Renal cortex interstitium (tissue), 15 donors: ENCODE measurements around the gene CCNA2. TPM values are rescaled to one million over a fixed set of nuclear protein-coding genes. Genes with fewer than 3 reads are reported as not detected.
A peak's percentile ranks its signal among the peaks of the same experiment; 100 is the strongest.

Experiments
- DNase-seq, 11 donors: peaks; one replicate each; pipeline ENCODE4 v3.0.0-alpha.2; 2013; ENCODE audit warnings: low read depth in 9 of 11, low spot score in 4 of 11; ENCODE audit errors: extremely low read depth in 1 of 11
- long read RNA-seq, 16 experiments: transcript quantifications; one replicate each; lab custom pipeline, GENCODE V29; 2026
- polyA plus RNA-seq, 3 donors: library from polyadenylated mRNA; unstranded; fragments of 120-200 nt; gene quantifications; one replicate each; pipeline ENCODE4 v1.2.1, GENCODE V29; 2013; ENCODE audit not compliant: insufficient read length in 3 of 3

Gene CCNA2
- 10 to 100 TPM; 27.5 to 44.5 (median 40.5) TPM for polyA plus RNA-seq
- long read RNA-seq, donor 1, transcript CCNA2-201 (8 exons, 2,797 nt) = major isoform, 6 of 17 reads
- long read RNA-seq, donor 1, partial matches to known transcripts = 11 of 17 reads
- long read RNA-seq, donor 1, other reads (novel, unspliced or antisense) = 0 of 17 reads
- long read RNA-seq, donor 2, transcript CCNA2-201 (8 exons, 2,797 nt) = major isoform, 10 of 27 reads
- long read RNA-seq, donor 2, partial matches to known transcripts = 17 of 27 reads
- long read RNA-seq, donor 2, other reads (novel, unspliced or antisense) = 0 of 27 reads
- long read RNA-seq, donor 3, transcript CCNA2-201 (8 exons, 2,797 nt) = major isoform, 8 of 22 reads
- long read RNA-seq, donor 3, partial matches to known transcripts = 14 of 22 reads
- long read RNA-seq, donor 3, other reads (novel, unspliced or antisense) = 0 of 22 reads
- long read RNA-seq, donor 4, transcript CCNA2-201 (8 exons, 2,797 nt) = major isoform, 11 of 16 reads
- long read RNA-seq, donor 4, partial matches to known transcripts = 5 of 16 reads
- long read RNA-seq, donor 4, other reads (novel, unspliced or antisense) = 0 of 16 reads
- long read RNA-seq, donor 5 = 0 reads
- long read RNA-seq, donor 6, partial matches to known transcripts = 56 of 69 reads
- long read RNA-seq, donor 6, other reads (novel, unspliced or antisense) = 10 of 69 reads
- long read RNA-seq, donor 7, transcript CCNA2-201 (8 exons, 2,797 nt) = major isoform, 18 of 29 reads
- long read RNA-seq, donor 7, partial matches to known transcripts = 11 of 29 reads
- long read RNA-seq, donor 7, other reads (novel, unspliced or antisense) = 0 of 29 reads
- long read RNA-seq, donor 8 = 0 reads
- long read RNA-seq, donor 9, transcript CCNA2-201 (8 exons, 2,797 nt) = major isoform, 7 of 12 reads
- long read RNA-seq, donor 9, partial matches to known transcripts = 5 of 12 reads
- long read RNA-seq, donor 9, other reads (novel, unspliced or antisense) = 0 of 12 reads
- long read RNA-seq, donor 10, transcript CCNA2-201 (8 exons, 2,797 nt) = major isoform, 9 of 58 reads
- long read RNA-seq, donor 10, partial matches to known transcripts = 37 of 58 reads
- long read RNA-seq, donor 10, other reads (novel, unspliced or antisense) = 12 of 58 reads
- long read RNA-seq, donor 11, transcript CCNA2-201 (8 exons, 2,797 nt) = major isoform, 7 of 7 reads
- long read RNA-seq, donor 11, partial matches to known transcripts = 0 of 7 reads
- long read RNA-seq, donor 11, other reads (novel, unspliced or antisense) = 0 of 7 reads
- long read RNA-seq, donor 12, partial matches to known transcripts = 31 of 43 reads
- long read RNA-seq, donor 12, other reads (novel, unspliced or antisense) = 11 of 43 reads
- long read RNA-seq, donor 13 = 0 reads
- long read RNA-seq, donor 14, transcript CCNA2-201 (8 exons, 2,797 nt) = major isoform, 13 of 13 reads
- long read RNA-seq, donor 14, partial matches to known transcripts = 0 of 13 reads
- long read RNA-seq, donor 14, other reads (novel, unspliced or antisense) = 0 of 13 reads
- long read RNA-seq, donor 15, partial matches to known transcripts = 6 of 9 reads
- long read RNA-seq, donor 15, other reads (novel, unspliced or antisense) = 0 of 9 reads
- long read RNA-seq, donor 16, transcript CCNA2-201 (8 exons, 2,797 nt) = major isoform, 19 of 49 reads
- long read RNA-seq, donor 16, partial matches to known transcripts = 30 of 49 reads
- long read RNA-seq, donor 16, other reads (novel, unspliced or antisense) = 0 of 49 reads

DNA sequence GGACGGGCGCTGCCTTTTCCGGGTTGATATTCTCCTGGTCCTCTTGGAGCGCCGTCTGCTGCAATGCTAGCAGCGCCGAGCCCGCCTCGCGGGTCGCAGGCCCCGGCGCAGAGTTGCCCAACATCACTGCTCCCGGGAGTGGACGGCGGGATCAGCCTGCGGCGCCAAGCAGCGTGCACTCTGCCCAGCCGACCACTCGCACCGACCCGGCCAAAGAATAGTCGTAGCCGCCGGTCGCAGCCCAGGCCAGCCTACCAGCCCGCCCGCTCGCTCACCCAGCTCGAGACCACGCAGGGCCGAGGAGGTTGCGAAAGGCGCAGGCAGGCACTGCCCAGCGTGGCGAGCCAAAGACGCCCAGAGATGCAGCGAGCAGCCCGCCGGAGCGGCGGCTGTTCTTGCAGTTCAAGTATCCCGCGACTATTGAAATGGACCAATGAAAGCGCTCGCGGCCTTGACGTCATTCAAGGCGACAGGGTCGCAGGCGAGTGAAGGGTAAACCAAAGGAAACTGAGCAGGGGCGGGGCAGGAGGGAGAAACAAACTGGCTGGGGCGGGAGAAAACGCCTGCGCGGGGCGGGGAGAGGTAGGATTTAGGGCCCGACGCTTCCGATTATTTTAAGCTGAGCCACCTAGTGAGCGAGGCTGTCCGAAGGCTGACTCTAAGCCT, at the start of gene CCNA2:
Gene CCNA2 (minus strand): TSS at position 379 of the 666 bp plus-strand sequence. CDS start 255 bp downstream, at position 124.
- peak; percentile 90 to 97 (median 94) for DNase-seq

DNA sequence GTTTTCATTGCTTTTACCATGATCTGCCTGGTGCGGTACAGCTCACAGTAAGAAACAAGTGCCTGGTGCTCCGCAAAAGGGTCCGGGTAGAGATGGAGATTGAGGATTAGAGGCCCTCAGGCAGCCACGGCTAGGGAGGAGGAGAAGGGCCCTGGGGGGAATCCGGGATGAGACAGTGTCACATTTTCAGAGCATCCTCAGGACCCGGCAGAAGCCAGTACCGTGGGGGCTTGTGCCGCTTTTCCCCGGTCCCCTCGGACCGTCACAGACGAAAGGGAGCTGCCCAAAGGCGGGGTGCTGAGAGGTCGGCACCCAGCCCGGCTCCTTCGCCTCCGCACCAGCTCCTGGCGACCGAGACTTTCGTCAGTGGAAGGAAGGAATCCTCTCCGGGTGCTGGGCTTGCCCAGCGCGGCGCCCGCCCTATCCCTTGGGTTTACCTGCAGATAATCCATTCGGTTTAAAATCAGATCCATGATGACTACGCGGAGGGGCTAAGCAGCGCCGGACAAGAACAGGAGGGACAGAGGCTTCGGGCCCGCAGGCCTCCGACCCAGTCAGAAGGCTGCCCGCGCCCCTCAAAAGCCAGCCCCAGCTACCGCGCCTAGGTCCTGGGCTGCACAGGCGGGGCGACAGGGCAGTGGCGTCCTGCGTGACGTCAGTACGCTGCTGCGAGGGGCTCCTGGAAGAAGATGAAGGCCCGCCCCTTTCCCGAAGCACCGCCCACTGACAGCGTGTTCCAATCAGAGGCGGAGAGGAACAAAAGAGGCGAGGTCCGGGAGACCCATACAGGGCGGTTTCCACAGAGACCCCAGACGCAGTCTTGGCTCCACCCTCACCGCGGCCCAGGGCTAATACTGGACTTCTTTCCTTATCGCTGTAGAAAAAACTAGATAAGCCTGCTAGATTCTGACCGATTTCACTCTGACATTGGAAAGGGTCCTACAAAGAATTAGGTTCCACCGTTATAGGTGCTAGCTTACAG, 46.4 kb upstream of the CCNA2 start, which contains the start of gene BBS7:
Gene BBS7 (minus strand): TSS at position 634 of the 982 bp plus-strand sequence. CDS start 161 bp downstream, at position 473.
- peak; percentile 91 to 98 (median 97) for DNase-seq

- no peak for DNase-seq
Measured at GRCh38 chr4:121863799-121864198, 40.1 kb upstream of the CCNA2 start.

GRCh38 chr4:121861426-121861825, 37.7 kb upstream of the CCNA2 start:
- no peak for DNase-seq

- DNase-seq = no peak
Measured at GRCh38 chr4:121860121-121860520, 36.4 kb upstream of the CCNA2 start.

DNA sequence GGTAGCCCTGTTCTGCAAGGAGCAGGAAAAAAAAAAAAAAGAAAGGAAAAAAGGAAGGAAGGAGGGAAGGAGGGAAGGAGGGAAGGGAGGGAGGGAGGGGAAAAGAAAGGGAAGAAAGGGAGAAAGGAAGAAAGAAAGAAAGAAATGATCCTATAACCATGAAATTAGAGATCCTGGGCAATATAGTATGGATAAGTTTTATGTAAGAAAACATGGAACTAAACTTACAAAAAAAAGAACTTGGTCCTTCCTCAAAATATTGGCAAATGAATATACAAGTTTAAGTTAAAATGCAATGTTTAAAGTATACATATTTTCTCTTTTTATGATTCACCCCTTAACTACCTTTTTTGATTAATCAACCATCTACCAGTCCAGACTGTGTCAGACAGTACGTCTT, 27.7 kb upstream of the CCNA2 start:
- no peak for DNase-seq

DNA sequence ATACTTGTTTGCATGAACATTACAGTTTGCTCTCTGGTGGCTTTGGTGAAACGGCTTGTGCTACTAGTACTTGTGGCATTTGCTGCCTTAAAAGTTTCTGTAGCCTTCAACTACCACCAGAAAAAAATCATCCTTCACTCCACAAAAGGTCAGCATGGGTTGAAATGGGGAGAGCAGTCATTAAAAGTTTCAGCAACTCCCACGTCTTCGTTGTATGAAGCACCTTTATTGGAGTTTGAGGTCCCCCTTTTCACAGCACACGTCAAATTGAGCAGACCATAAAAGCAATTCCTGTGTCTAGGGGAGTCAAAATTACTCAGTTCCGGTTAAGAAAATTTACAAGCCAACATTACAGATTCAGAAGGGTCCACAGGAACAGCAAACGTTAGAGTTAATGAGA, 23.0 kb upstream of the CCNA2 start:
- DNase-seq = no peak

- no peak for DNase-seq
Measured at GRCh38 chr4:121842862-121843261, 19.2 kb upstream of the CCNA2 start.

DNA sequence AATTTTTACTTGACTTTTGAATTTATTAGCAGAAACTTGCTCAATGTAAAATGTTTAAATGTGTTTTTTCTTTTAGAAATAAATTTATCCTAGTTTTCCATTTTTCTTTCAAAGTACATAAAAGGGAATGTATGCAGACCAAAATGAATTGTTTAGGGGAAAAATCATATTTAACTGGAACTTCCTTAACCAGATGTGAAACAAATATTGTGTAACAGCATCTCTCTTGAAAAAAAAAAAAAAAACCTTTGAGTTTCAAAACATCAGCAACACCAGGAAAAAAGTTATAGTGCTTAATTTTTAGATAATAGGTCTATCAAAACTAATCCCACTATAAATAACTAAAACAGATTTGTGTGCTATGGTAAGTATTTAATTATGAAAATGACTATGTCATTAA, 14.5 kb upstream of the CCNA2 start:
- DNase-seq = no peak

DNA sequence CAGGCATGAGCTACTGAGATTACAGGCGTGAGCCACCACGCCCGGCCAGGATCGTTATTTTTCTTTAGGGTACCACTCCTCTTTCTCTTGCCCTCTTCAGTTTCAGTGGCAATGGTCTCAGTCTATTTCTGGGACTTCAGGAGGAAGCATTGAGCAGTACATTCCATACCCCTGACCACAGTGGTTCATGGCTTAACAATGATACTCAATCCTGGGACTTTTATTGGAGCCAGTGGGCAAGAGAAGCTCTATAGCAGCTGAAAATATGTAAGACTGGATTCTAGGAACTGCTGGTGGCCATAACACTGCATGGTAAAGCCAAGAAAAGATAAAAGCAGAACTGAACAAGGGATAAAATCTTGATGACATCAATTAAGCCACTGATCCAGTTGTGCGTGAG, 5.8 kb upstream of the CCNA2 start:
- DNase-seq = no peak

GRCh38 chr4:121827853-121828252, 4.2 kb upstream of the CCNA2 start:
- no peak for DNase-seq

DNA sequence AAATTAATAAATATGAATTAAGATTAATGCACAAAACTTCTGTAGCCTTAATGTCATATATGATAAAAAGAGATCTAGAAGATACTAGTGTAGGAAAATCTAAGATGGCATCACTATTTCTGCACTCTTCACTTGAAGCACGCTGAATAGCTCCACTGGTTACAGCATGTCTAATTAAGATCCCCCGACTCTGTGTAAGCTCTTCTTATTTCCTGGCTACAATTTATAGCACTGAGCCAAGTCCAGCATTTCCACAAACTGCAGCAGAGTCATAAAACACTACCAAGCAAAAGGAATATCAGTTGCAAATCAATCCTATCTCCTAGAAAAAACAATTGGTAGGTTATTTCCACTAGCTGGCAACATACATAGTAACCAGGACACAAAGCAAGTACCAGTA, 1.3 kb upstream of the CCNA2 start:
- DNase-seq = peak in 2 of 11 donors; percentile 11 to 12

- DNase-seq = no peak
Measured at GRCh38 chr4:121824171-121824527, 466 bp upstream of the CCNA2 start.

DNA sequence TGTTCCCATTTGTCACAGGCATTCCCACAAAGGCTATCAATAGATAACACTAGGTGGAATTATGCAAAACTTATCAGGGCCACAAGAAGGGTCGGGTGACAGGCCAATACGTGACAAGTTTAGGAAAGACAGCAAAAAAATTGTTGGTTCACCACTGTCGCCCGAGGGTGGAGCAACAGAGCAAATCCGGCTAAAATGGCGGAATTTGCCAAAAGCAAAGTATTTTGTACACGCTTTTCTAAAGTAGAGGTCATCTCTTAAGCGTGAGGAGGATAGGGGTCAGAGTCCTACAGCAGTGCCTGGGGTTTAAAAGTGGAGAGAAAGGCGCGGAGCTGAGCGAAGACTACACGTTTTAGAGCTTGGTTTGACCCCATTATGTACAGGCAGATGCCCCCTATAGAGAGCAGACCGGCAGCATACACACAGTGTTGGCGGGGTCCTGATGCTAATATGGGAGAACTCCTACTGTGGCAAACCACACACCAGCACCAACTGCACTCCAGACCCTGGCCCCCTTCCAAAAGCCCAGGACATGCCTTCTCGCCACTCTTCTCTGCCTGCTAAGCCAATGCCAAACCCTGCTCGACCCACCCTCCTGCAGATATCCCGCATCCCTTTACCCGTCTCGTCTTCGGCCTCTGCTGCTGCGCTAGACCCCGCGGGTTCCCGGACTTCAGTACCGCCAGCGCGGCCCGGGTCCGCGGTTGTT, 733 bp downstream of the CCNA2 start:
- peak in 2 of 11 donors; percentile 6 to 10 for DNase-seq

GRCh38 chr4:121822047-121822446, 1.6 kb downstream of the CCNA2 start:
- DNase-seq = no peak
